Brain microvascular endothelial cell (primary cell): ENCODE measurements around the gene CD101.

Experiments
- DNase-seq: peaks from one replicate; pipeline ENCODE4 v3.0.0-alpha.2; 2020
- H3K27ac ChIP-seq: fragments of 250-450 bp; sonication (Bioruptor Pico); 2 replicates; pipeline ENCODE4 v1.5.1; 2020; ENCODE audit warnings: mild to moderate bottlenecking, moderate library complexity
- H3K27me3 ChIP-seq: fragments of 250-450 bp; sonication (Bioruptor Pico); replicated peaks from 2 replicates; pipeline ENCODE4 v1.5.1; 2020; ENCODE audit warnings: mild to moderate bottlenecking
- H3K36me3 ChIP-seq: fragments of 250-450 bp; sonication (Bioruptor Pico); replicated peaks from 2 replicates; pipeline ENCODE4 v1.5.1; 2020; ENCODE audit warnings: mild to moderate bottlenecking
- H3K4me3 ChIP-seq: 2 replicates; pipeline ENCODE4 v1.5.1; 2011; ENCODE audit warnings: low read depth, mild to moderate bottlenecking, control low read depth, low read length, moderate library complexity
- in situ Hi-C: cut with HindIII; loops from 2 replicates; pipeline ENCODE4 v1.10.0; 2017; ENCODE audit warnings: low sequenced_read_pairs, low pct_ligation_motif_present
- TF ChIP-seq, protein P1 (sequence below): IDR thresholded peaks from 2 replicates; pipeline ENCODE4 v1.5.1; 2011; ENCODE audit warnings: low read depth, mild to moderate bottlenecking, moderate library complexity, low read length, control low read depth, inconsistent platforms; ENCODE audit errors: missing control alignments

The CD101 gene

DNA sequence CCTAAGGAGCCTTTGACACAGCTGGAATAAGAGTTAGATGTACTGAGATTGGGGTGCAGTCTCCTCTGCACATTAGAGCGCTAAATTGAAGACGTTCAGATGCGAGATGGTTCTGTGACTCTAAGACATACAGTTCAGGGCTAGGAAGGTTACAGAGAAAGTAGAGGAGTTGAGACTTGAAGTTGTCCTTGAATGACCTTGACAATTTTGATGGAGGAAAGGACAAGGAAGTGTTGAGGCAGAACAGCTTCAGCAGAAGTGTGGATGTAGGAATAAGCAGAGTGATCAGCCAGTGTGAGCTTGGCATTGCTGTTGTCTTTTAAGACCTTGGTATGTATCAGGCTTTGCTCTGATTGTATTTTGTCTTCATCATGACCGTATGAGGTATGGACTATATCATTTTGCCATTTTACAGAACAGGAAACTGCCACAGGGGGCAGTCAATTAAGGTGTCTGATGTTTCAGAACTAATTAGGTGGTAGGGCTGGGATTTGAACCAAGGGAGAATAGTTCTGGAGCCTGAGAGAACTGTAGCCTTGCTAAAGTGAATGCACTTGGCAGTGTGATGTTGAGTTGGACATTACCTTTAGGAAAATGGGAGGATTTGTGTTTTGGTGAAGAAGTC, 67.8 kb downstream of the CD101 start:
- in situ Hi-C loops: loop anchor here (25.0 kb wide), 1 partner anchor 332 kb away; no protein-coding TSS in a partner anchor
- no peak for DNase-seq

DNA sequence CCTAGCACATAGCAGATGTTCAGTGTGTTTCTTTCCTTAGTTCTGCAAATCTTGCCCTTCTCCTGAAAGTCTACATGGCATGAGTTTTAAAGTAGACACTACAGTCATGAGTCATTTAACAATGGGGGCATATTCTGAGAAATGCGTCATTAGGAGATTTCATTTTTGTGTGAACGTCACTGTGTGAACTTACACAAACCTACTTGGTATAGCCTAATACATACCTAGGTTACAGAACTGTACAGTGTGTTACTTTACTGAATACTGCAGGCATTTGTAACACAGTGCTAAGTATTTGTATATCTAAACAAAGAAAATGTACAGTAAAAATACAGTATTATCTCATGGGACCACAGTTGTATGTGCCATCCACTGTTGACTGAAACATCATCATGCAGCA, 68.6 kb downstream of the CD101 start:
- Histone ChIP-seq H3K4me3 (no peak overlapping the region), H3K27me3 (no peaks in the 10 kb centered on the region), H3K36me3 (peaks cover 6% of the 10 kb centered on the region), H3K27ac (no peak overlapping the region)
- in situ Hi-C loops: loop anchor here (25.0 kb wide), 1 partner anchor 333 kb away; no protein-coding TSS in a partner anchor
- peak; percentile 51 for DNase-seq
- TF ChIP-seq, protein P1, sequence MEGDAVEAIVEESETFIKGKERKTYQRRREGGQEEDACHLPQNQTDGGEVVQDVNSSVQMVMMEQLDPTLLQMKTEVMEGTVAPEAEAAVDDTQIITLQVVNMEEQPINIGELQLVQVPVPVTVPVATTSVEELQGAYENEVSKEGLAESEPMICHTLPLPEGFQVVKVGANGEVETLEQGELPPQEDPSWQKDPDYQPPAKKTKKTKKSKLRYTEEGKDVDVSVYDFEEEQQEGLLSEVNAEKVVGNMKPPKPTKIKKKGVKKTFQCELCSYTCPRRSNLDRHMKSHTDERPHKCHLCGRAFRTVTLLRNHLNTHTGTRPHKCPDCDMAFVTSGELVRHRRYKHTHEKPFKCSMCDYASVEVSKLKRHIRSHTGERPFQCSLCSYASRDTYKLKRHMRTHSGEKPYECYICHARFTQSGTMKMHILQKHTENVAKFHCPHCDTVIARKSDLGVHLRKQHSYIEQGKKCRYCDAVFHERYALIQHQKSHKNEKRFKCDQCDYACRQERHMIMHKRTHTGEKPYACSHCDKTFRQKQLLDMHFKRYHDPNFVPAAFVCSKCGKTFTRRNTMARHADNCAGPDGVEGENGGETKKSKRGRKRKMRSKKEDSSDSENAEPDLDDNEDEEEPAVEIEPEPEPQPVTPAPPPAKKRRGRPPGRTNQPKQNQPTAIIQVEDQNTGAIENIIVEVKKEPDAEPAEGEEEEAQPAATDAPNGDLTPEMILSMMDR: no peak

More for the DNA sequence above, 67.8 kb downstream of the CD101 start:
- no peaks in the 10 kb centered on the region for H3K27me3 ChIP-seq
- TF ChIP-seq, protein P1: peak; percentile 13
- H3K4me3 ChIP-seq: no peak overlapping the region
- H3K27ac ChIP-seq: no peak overlapping the region
- peaks cover under 1% of the 10 kb centered on the region for H3K36me3 ChIP-seq

DNA sequence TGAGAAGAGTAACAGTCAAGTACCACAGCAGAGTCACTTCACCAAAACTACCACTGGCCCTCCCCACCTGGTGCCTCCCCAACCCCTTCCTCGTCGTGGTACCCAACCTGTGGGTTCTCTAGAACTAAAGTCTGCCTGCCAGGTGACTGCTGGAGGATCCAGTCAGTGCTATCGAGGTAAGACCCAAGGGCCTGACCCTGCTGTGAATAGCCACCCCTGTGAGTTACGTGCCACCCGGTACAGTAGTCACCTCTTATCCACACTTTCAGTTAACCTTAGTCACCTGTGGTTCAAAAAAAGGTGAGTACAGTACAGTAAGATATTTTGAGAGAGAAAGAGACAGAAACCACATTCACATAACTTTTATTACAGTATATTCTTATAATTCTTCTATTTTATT, 75.1 kb downstream of the CD101 start:
- H3K36me3 ChIP-seq: peaks cover 21% of the 10 kb centered on the region
- TF ChIP-seq, protein P1: no peak
- H3K4me3 ChIP-seq: no peak overlapping the region
- no peak for DNase-seq
- peak overlapping the region; percentile 55 for H3K27ac ChIP-seq
- H3K27me3 ChIP-seq: no peaks in the 10 kb centered on the region
- in situ Hi-C loops: no loop called here

DNA sequence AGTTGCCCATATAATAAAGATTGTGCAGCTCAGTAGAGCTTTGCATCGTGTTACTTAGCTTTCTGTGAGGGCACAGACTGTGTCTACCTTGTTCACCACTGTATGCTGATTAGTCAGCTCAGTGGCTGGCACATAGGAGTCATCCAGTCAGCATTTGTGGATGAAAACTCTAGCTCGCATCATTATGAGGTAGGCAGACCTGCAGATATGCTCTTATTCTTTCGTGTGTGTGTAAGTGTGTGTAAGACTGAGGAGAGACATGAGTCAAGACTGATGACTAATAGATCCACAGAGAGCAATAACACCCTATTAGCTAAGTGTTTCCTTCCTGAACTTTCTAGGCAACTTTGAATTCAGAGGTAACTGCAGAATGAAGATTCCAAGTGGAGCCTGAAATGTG, 75.7 kb downstream of the CD101 start:
- Histone ChIP-seq H3K36me3 (peaks cover 23% of the 10 kb centered on the region), H3K27me3 (no peaks in the 10 kb centered on the region), H3K4me3 (no peak overlapping the region), H3K27ac (peak overlapping the region; percentile 58)
- TF ChIP-seq, protein P1: no peak
- DNase-seq: peak; percentile 89
- in situ Hi-C loops: no loop called here

DNA sequence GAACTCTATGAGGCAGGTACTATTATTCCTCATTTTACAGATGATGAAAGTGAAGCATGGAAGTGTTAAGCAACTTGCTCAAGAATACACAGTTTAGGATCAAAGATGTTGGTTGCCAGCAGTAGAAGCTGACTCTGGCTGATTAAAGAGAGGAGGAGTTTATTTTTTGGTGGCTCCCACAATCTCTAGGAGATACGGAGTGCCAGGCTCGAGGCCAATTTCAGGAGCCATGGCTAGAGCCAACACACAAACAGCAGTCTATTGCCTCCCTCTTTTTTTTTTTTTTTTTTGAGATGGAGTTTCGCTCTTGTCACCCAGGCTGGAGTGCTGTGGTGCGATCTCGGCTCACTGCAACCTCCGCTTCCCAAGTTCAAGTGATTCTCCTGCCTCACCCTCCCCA, 78.2 kb downstream of the CD101 start:
- no peak for DNase-seq
- H3K27ac ChIP-seq: no peak overlapping the region
- peaks cover 21% of the 10 kb centered on the region for H3K36me3 ChIP-seq
- TF ChIP-seq, protein P1: no peak
- H3K27me3 ChIP-seq: no peaks in the 10 kb centered on the region
- in situ Hi-C loops: no loop called here
- no peak overlapping the region for H3K4me3 ChIP-seq

DNA sequence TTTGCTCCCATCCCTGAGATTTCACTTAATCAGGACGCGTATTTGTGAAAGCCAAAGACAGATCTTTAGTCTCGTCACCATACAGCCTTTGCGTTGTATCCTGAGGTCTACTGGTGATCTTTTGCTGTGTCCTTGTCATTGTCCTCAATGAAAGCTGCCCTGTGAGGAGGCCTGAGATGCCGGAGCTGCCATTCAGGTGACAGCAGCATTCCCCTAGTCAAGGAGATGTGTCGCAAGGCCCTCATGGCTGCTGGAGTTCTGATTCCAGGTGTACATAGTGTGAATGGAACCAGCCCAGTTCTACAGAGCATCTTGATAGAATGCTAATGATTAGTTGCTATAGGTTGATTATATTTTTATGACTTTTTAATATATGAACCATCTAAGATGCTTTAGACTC, 82.7 kb downstream of the CD101 start:
- in situ Hi-C loops: no loop called here
- Histone ChIP-seq H3K27me3 (no peaks in the 10 kb centered on the region), H3K27ac (no peak overlapping the region), H3K36me3 (peaks cover 3% of the 10 kb centered on the region), H3K4me3 (no peak overlapping the region)
- DNase-seq: no peak
- TF ChIP-seq, protein P1: no peak
